SK-N-MC (cell line): ENCODE measurements around the gene ITPRID1.

Source experiments
- EZH2 ChIP-seq: fragments of 200-600 bp; sonication (generic); IDR thresholded peaks from one replicate; pipeline ENCODE4 v1.6.1; 2017; ENCODE audit warnings: antibody characterized with exemption
- POLR2AphosphoS5 ChIP-seq: IDR thresholded peaks from 2 replicates; pipeline ENCODE4 v1.6.1; 2012; ENCODE audit warnings: mild to moderate bottlenecking, low read depth, low read length, borderline replicate concordance

DNA sequence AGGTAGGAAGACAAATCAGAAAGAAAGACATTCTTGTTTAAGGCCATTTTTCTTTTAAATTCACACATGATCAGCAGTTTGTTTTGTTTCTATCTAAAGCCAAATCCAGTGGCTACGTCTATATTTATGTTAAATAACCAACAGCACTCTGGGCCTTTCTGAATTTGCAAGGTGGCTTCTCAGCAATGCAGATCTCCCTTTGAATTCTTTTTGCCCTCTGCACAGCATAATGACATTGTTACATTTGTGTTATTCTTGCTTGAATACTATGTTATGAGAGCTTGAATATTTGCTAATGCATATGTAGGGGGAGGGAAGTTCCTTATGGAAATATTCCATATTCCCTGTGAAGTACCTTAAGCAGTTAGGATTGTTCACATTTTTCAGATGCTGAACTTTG lies 99.7 kb downstream of the ITPRID1 start:
- TF ChIP-seq POLR2AphosphoS5 (no peak), EZH2 (no peak)
